Large intestine (tissue), 3 donors: Measurements from ENCODE around the gene NUBPL. TPM values are rescaled to one million over a fixed set of nuclear protein-coding genes. Genes with fewer than 3 reads are reported as not detected.
"Not testable (repeated sequence)": the region's sequence is repeated elsewhere in the genome, so short reads cannot be mapped to it uniquely, and the experiment has no call there.

Experiments used
- DNase-seq, 2 donors: peaks; one replicate each; pipeline versions ENCODE4 v3.0.0 to v3.0.0-alpha.2; 2013
- H3K27ac ChIP-seq: one replicate; pipeline ENCODE4 v1.5.1; 2013; ENCODE audit warnings: low read length
- H3K27me3 ChIP-seq: 2 replicates; pipeline ENCODE4 v1.6.1; 2013; ENCODE audit warnings: low read length; ENCODE audit not compliant: control insufficient read depth, insufficient read depth
- H3K36me3 ChIP-seq: 2 replicates; pipeline ENCODE4 v1.6.1; 2013; ENCODE audit warnings: low read length; ENCODE audit not compliant: control insufficient read depth, insufficient read depth
- H3K4me1 ChIP-seq: one replicate; pipeline ENCODE4 v1.6.1; 2013; ENCODE audit warnings: low read length; ENCODE audit not compliant: control insufficient read depth, insufficient read depth
- H3K4me3 ChIP-seq: one replicate; pipeline ENCODE4 v1.5.1; 2013; ENCODE audit warnings: low read length
- H3K9me3 ChIP-seq: one replicate; pipeline ENCODE4 v1.6.1; 2013; ENCODE audit warnings: mild to moderate bottlenecking, low read depth, low read length, moderate library complexity; ENCODE audit not compliant: control insufficient read depth
- WGBS: methylation state at CpG from one replicate; pipeline ENCODE4 v1.1.5; 2013; ENCODE audit warnings: low lambda C conversion rate; ENCODE audit not compliant: insufficient coverage; 5-methylcytosine and 5-hydroxymethylcytosine counted together
- polyA plus RNA-seq: library from polyadenylated mRNA; unstranded; fragments of 120-200 nt; gene quantifications from one replicate; pipeline ENCODE4 v1.2.1, GENCODE V29; 2013

NUBPL gene
- polyA plus RNA-seq, 1 donor, result 12.1 TPM

GRCh38 chr14:31596342-31597095 is 35.3 kb downstream of the NUBPL start:
- 64% methylated on average over 3 of the region's 7 CpGs for WGBS
- Histone ChIP-seq H3K27ac (no peak overlapping the region), H3K4me3 (no peak overlapping the region), H3K36me3 (peaks cover 4% of the 10 kb centered on the region), H3K9me3 (no peaks in the 10 kb centered on the region), H3K4me1 (no peaks in the 10 kb centered on the region), H3K27me3 (no peaks in the 10 kb centered on the region)
- no peak for DNase-seq

- peaks cover 5% of the 10 kb centered on the region for H3K36me3 ChIP-seq
- no peak overlapping the region for H3K4me3 ChIP-seq
- DNase-seq, result no peak
- WGBS, result 93% methylated on average over 2 of the region's 2 CpGs
- H3K4me1 ChIP-seq, result no peaks in the 10 kb centered on the region
- H3K27ac ChIP-seq, result no peak overlapping the region
- peaks cover 6% of the 10 kb centered on the region for H3K9me3 ChIP-seq
- no peaks in the 10 kb centered on the region for H3K27me3 ChIP-seq
These were observed 44.5 kb downstream of the NUBPL start for GRCh38 chr14:31605702-31606101.

- H3K27me3 ChIP-seq, result no peaks in the 10 kb centered on the region
- no peak overlapping the region for H3K4me3 ChIP-seq
- no peak overlapping the region for H3K27ac ChIP-seq
- WGBS, result 100% methylated on average over 1 of the region's 3 CpGs
- H3K4me1 ChIP-seq, result no peaks in the 10 kb centered on the region
- no peak for DNase-seq
- no peaks in the 10 kb centered on the region for H3K36me3 ChIP-seq
- no peaks in the 10 kb centered on the region for H3K9me3 ChIP-seq
These were observed 50.7 kb downstream of the NUBPL start for GRCh38 chr14:31611778-31612433.

GRCh38 chr14:31613188-31613587 is 52.0 kb downstream of the NUBPL start:
- no peaks in the 10 kb centered on the region for H3K27me3 ChIP-seq
- H3K36me3 ChIP-seq, result no peaks in the 10 kb centered on the region
- H3K4me1 ChIP-seq, result no peaks in the 10 kb centered on the region
- no peak overlapping the region for H3K4me3 ChIP-seq
- H3K9me3 ChIP-seq, result no peaks in the 10 kb centered on the region
- WGBS, result 80% methylated on average over 1 of the region's 5 CpGs
- H3K27ac ChIP-seq, result no peak overlapping the region
- DNase-seq, result no peak

- H3K36me3 ChIP-seq, H3K4me3 ChIP-seq, H3K4me1 ChIP-seq, H3K9me3 ChIP-seq, DNase-seq, H3K27ac ChIP-seq, H3K27me3 ChIP-seq: not testable (repeated sequence)
- 100% methylated on average over 1 of the region's 2 CpGs for WGBS
These were observed 57.7 kb downstream of the NUBPL start for GRCh38 chr14:31618884-31619283.

- DNase-seq, result no peak
- Histone ChIP-seq H3K27ac (no peak overlapping the region), H3K4me3 (no peak overlapping the region), H3K9me3 (peaks cover 7% of the 10 kb centered on the region), H3K27me3 (no peaks in the 10 kb centered on the region), H3K4me1 (no peaks in the 10 kb centered on the region), H3K36me3 (peaks cover 5% of the 10 kb centered on the region)
- no CpG with 5 or more reads among the region's 4 CpGs for WGBS
These were observed 58.2 kb downstream of the NUBPL start for GRCh38 chr14:31619440-31619839.

- H3K4me3 ChIP-seq, H3K27ac ChIP-seq, H3K9me3 ChIP-seq, H3K27me3 ChIP-seq, H3K4me1 ChIP-seq, H3K36me3 ChIP-seq, DNase-seq: not testable (repeated sequence)
- no CpG with 5 or more reads among the region's 10 CpGs for WGBS
These were observed 59.7 kb downstream of the NUBPL start for GRCh38 chr14:31620898-31621297.

- Histone ChIP-seq H3K27me3 (no peaks in the 10 kb centered on the region), H3K9me3 (peaks cover 7% of the 10 kb centered on the region), H3K36me3 (peaks cover 5% of the 10 kb centered on the region), H3K4me1 (no peaks in the 10 kb centered on the region), H3K27ac (no peak overlapping the region), H3K4me3 (no peak overlapping the region)
- no CpG with 5 or more reads among the region's 5 CpGs for WGBS
- DNase-seq, result no peak
These were observed 60.9 kb downstream of the NUBPL start for GRCh38 chr14:31622060-31622459.

GRCh38 chr14:31652900-31653299 is 91.7 kb downstream of the NUBPL start:
- not testable (repeated sequence) for H3K36me3 ChIP-seq, H3K4me3 ChIP-seq, H3K27ac ChIP-seq, H3K27me3 ChIP-seq, H3K4me1 ChIP-seq, DNase-seq
- peaks cover 14% of the 10 kb centered on the region for H3K9me3 ChIP-seq
- WGBS, result 100% methylated on average over 2 of the region's 5 CpGs

GRCh38 chr14:31657917-31658316 is 96.7 kb downstream of the NUBPL start:
- Histone ChIP-seq H3K36me3 (no peaks in the 10 kb centered on the region), H3K27me3 (no peaks in the 10 kb centered on the region), H3K4me1 (no peaks in the 10 kb centered on the region), H3K4me3 (no peak overlapping the region), H3K27ac (no peak overlapping the region), H3K9me3 (peaks cover 3% of the 10 kb centered on the region)
- no peak for DNase-seq

GRCh38 chr14:31659278-31659677 is 98.1 kb downstream of the NUBPL start:
- H3K9me3 ChIP-seq, result no peaks in the 10 kb centered on the region
- no peaks in the 10 kb centered on the region for H3K27me3 ChIP-seq
- 86% methylated on average over 1 of the region's 1 CpG for WGBS
- no peak overlapping the region for H3K27ac ChIP-seq
- H3K4me3 ChIP-seq, result no peak overlapping the region
- no peaks in the 10 kb centered on the region for H3K36me3 ChIP-seq
- no peaks in the 10 kb centered on the region for H3K4me1 ChIP-seq
- no peak for DNase-seq
